Skin of body (tissue), 2 donors: ENCODE measurements around the gene FGFRL1. TPM values are rescaled to one million over a fixed set of nuclear protein-coding genes. Genes with fewer than 3 reads are reported as not detected.
"Not testable (repeated sequence)": the region's sequence is repeated elsewhere in the genome, so short reads cannot be mapped to it uniquely, and the experiment has no call there.

Experiments used
- DNase-seq: peaks from one replicate; lab custom pipeline; 2025; lab: John Stamatoyannopoulos, UW
- total RNA-seq: library from RNA; depleted of rRNA; stranded (reverse); fragments of >200 nt; gene quantifications from one replicate; pipeline ENCODE4 v1.2.3, GENCODE V29; 2014

Gene FGFRL1
- total RNA-seq, 1 donor from 2014 or later, result 15.0 TPM

- DNase-seq, result no peak
These were observed 18.9 kb upstream of the FGFRL1 start for GRCh38 chr4:992297-993110.

GRCh38 chr4:993111-994029 lies 18.1 kb upstream of the FGFRL1 start, which contains the start of gene SLC26A1:
Gene SLC26A1, minus strand, starts transcription at chr4:993404. Its CDS starts 1,701 bp downstream, at chr4:991703.
- no peak for DNase-seq

- no peak for DNase-seq
These were observed 16.0 kb upstream of the FGFRL1 start for GRCh38 chr4:995311-996026.

- no peak for DNase-seq
These were observed 15.1 kb upstream of the FGFRL1 start for GRCh38 chr4:996030-996996.

GRCh38 chr4:996997-997374 lies 14.4 kb upstream of the FGFRL1 start:
- no peak for DNase-seq

- no peak for DNase-seq
These were observed 13.9 kb upstream of the FGFRL1 start for GRCh38 chr4:997375-998071.

GRCh38 chr4:998096-998691 lies 13.2 kb upstream of the FGFRL1 start:
- DNase-seq, result no peak

- DNase-seq, result not testable (repeated sequence)
These were observed 12.1 kb upstream of the FGFRL1 start for GRCh38 chr4:999240-999863.

GRCh38 chr4:999882-1000425 lies 11.5 kb upstream of the FGFRL1 start:
- DNase-seq, result no peak

GRCh38 chr4:1000686-1001260 lies 10.7 kb upstream of the FGFRL1 start:
- no peak for DNase-seq

- no peak for DNase-seq
These were observed 9.8 kb upstream of the FGFRL1 start for GRCh38 chr4:1001561-1002130.

GRCh38 chr4:1002131-1002630 lies 9.2 kb upstream of the FGFRL1 start:
- DNase-seq, result no peak

- DNase-seq, result no peak
These were observed 8.7 kb upstream of the FGFRL1 start for GRCh38 chr4:1002631-1003251.

GRCh38 chr4:1003271-1004070 lies 8.0 kb upstream of the FGFRL1 start:
- no peak for DNase-seq

- DNase-seq, result no peak
These were observed 7.4 kb upstream of the FGFRL1 start for GRCh38 chr4:1004071-1004418.
